Measurements from ENCODE around the gene SNX3. TPM values are rescaled to one million over a fixed set of nuclear protein-coding genes. Genes with fewer than 3 reads are reported as not detected.

SNX3 gene
- total and polyA plus RNA-seq, 7 donors = 165 to 348 (median 204) TPM

GRCh38 chr6:108253241-108253640 lies 7.6 kb downstream of the SNX3 start:
- TF ChIP-seq CTCF (IDR thresholded peaks at IDR 0.05) = no peak
- Histone ChIP-seq H3K9me3 (no peaks in the 10 kb centered on the region), H3K27ac (no peak overlapping the region), H3K36me3 (ENCODE audit: insufficient read depth in 1 of 2, low read depth in 1 of 2) (peaks cover 2 to 3% of the 10 kb centered on the region in 2 donors), H3K4me3 (no peak overlapping the region), H3K27me3 (ENCODE audit: insufficient read depth in 3 of 3, low read length in 2 of 3) (no peaks in the 10 kb centered on the region), H3K4me1 (peaks cover 43% of the 10 kb centered on the region)
- WGBS, 3 donors = 92 to 98% (median 94%) methylated on average over 1 of the region's 1 CpG
- intact Hi-C loops (cut with DNase I) = loop anchor here (10.0 kb wide), 1 partner anchor 242 kb away; no protein-coding TSS in a partner anchor
- no peak for ATAC-seq
- DNase-seq = no peak

- DNase-seq = no peak
- no peak for ATAC-seq
- 84 to 93% (median 86%) methylated on average over 5 of the region's 5 CpGs for WGBS, 3 donors
- intact Hi-C loops (cut with DNase I) = loop anchor here (10.0 kb wide), 1 partner anchor 243 kb away; no protein-coding TSS in a partner anchor
- H3K27me3 ChIP-seq (ENCODE audit: insufficient read depth in 3 of 3, low read length in 2 of 3) = no peaks in the 10 kb centered on the region
- no peak for TF ChIP-seq CTCF (IDR thresholded peaks at IDR 0.05)
- no peak overlapping the region for H3K27ac ChIP-seq
- no peaks in the 10 kb centered on the region for H3K9me3 ChIP-seq
- H3K4me1 ChIP-seq = peaks cover 44% of the 10 kb centered on the region
- H3K4me3 ChIP-seq = no peak overlapping the region
- H3K36me3 ChIP-seq (ENCODE audit: insufficient read depth in 1 of 2, low read depth in 1 of 2) = peaks cover 2 to 3% of the 10 kb centered on the region in 2 donors
These were observed 8.8 kb downstream of the SNX3 start for GRCh38 chr6:108252055-108252454.

- Histone ChIP-seq H3K27me3 (ENCODE audit: insufficient read depth in 3 of 3, low read length in 2 of 3) (no peaks in the 10 kb centered on the region), H3K9me3 (no peaks in the 10 kb centered on the region), H3K4me1 (peaks cover 36% of the 10 kb centered on the region), H3K36me3 (ENCODE audit: insufficient read depth in 1 of 2, low read depth in 1 of 2) (peaks cover 2 to 3% of the 10 kb centered on the region in 2 donors), H3K4me3 (no peak overlapping the region), H3K27ac (no peak overlapping the region)
- WGBS, 3 donors = 70 to 78% (median 76%) methylated on average over 2 of the region's 2 CpGs
- TF ChIP-seq CTCF (IDR thresholded peaks at IDR 0.05) = no peak
- no peak for ATAC-seq
- intact Hi-C loops (cut with DNase I) = loop anchor here (10.0 kb wide), 1 partner anchor 244 kb away; no protein-coding TSS in a partner anchor
- no peak for DNase-seq
These were observed 9.6 kb downstream of the SNX3 start for GRCh38 chr6:108251252-108251651.

GRCh38 chr6:108250240-108250866 lies 10.5 kb downstream of the SNX3 start:
- DNase-seq (no peak), ATAC-seq (no peak)
- peaks cover 2 to 4% of the 10 kb centered on the region in 2 donors for H3K36me3 ChIP-seq (ENCODE audit: insufficient read depth in 1 of 2, low read depth in 1 of 2)
- no peaks in the 10 kb centered on the region for H3K27me3 ChIP-seq (ENCODE audit: insufficient read depth in 3 of 3, low read length in 2 of 3)
- no peak overlapping the region for H3K4me3 ChIP-seq
- WGBS, 3 donors = 77 to 80% (median 80%) methylated on average over 2 of the region's 2 CpGs
- no peak overlapping the region for H3K27ac ChIP-seq
- intact Hi-C loops (cut with DNase I) = loop anchor here (10.0 kb wide), 1 partner anchor 244 kb away; no protein-coding TSS in a partner anchor
- TF ChIP-seq CTCF (IDR thresholded peaks at IDR 0.05) = no peak
- H3K4me1 ChIP-seq = peaks cover 35% of the 10 kb centered on the region
- H3K9me3 ChIP-seq = no peaks in the 10 kb centered on the region

Data from psoas muscle (tissue), 8 donors.